GOT3 (cell line): ENCODE data around the gene ARFIP1.
"Not testable (repeated sequence)": the region's sequence is repeated elsewhere in the genome, so short reads cannot be mapped to it uniquely, and the experiment has no call there.

Source experiments
- DNase-seq: peaks from one replicate; lab custom pipeline; 2025; ENCODE audit warnings: mixed read lengths; lab: John Stamatoyannopoulos, UW

ARFIP1 gene

GRCh38 chr4:152843481-152844090 is 63.8 kb downstream of the ARFIP1 start:
- no peak for DNase-seq

GRCh38 chr4:152847376-152847775 is 67.6 kb downstream of the ARFIP1 start:
- no peak for DNase-seq

- no peak for DNase-seq
Measured at GRCh38 chr4:152848508-152848907, 68.8 kb downstream of the ARFIP1 start.

- DNase-seq, result no peak
Measured at GRCh38 chr4:152849350-152849749, 69.6 kb downstream of the ARFIP1 start.

- DNase-seq, result no peak
Measured at GRCh38 chr4:152850377-152850776, 70.6 kb downstream of the ARFIP1 start.

- DNase-seq, result no peak
Measured at GRCh38 chr4:152851226-152851625, 71.5 kb downstream of the ARFIP1 start.

- no peak for DNase-seq
Measured at GRCh38 chr4:152853293-152853692, 73.5 kb downstream of the ARFIP1 start.

- not testable (repeated sequence) for DNase-seq
Measured at GRCh38 chr4:152854016-152854415, 74.3 kb downstream of the ARFIP1 start.

- no peak for DNase-seq
Measured at GRCh38 chr4:152856960-152857359, 77.2 kb downstream of the ARFIP1 start.

GRCh38 chr4:152858934-152859333 is 79.2 kb downstream of the ARFIP1 start:
- DNase-seq, result no peak

GRCh38 chr4:152860046-152860445 is 80.3 kb downstream of the ARFIP1 start:
- DNase-seq, result no peak

GRCh38 chr4:152862608-152863007 is 82.9 kb downstream of the ARFIP1 start:
- DNase-seq, result no peak

- DNase-seq, result no peak
Measured at GRCh38 chr4:152864361-152864760, 84.6 kb downstream of the ARFIP1 start.

- not testable (repeated sequence) for DNase-seq
Measured at GRCh38 chr4:152866432-152866993, 86.8 kb downstream of the ARFIP1 start.

- DNase-seq, result no peak
Measured at GRCh38 chr4:152870606-152871005, 90.9 kb downstream of the ARFIP1 start.

GRCh38 chr4:152875261-152875660 is 95.5 kb downstream of the ARFIP1 start:
- no peak for DNase-seq

- no peak for DNase-seq
Measured at GRCh38 chr4:152877868-152878267, 98.1 kb downstream of the ARFIP1 start.

- DNase-seq, result no peak
Measured at GRCh38 chr4:152880263-152880662, 100.5 kb downstream of the ARFIP1 start.

- no peak for DNase-seq
Measured at GRCh38 chr4:152881974-152882373, 102.2 kb downstream of the ARFIP1 start.

- DNase-seq, result no peak
Measured at GRCh38 chr4:152885185-152885584, 105.4 kb downstream of the ARFIP1 start.

GRCh38 chr4:152886201-152886600 is 106.4 kb downstream of the ARFIP1 start:
- no peak for DNase-seq

GRCh38 chr4:152887981-152888380 is 108.2 kb downstream of the ARFIP1 start:
- DNase-seq, result no peak

- no peak for DNase-seq
Measured at GRCh38 chr4:152892974-152893373, 113.2 kb downstream of the ARFIP1 start.

GRCh38 chr4:152894673-152895072 is 114.9 kb downstream of the ARFIP1 start:
- no peak for DNase-seq
